ENCODE results near the gene KLF16.

Gene KLF16

GRCh38 chr19:1866693-1867348 lies 3.4 kb upstream of the KLF16 start:
- DNase-seq = no peak

GRCh38 chr19:1865172-1866010 lies 2.0 kb upstream of the KLF16 start:
- no peak for DNase-seq

- DNase-seq = peak; percentile 74
These were observed 1.2 kb upstream of the KLF16 start for GRCh38 chr19:1864480-1865171.

GRCh38 chr19:1863638-1864479 lies 480 bp upstream of the KLF16 start:
- peak; percentile 94 for DNase-seq

GRCh38 chr19:1862424-1863327 lies 703 bp downstream of the KLF16 start:
- DNase-seq = peak; percentile 63

- no peak for DNase-seq
These were observed 1.3 kb downstream of the KLF16 start for GRCh38 chr19:1862068-1862423.

GRCh38 chr19:1861599-1862031 lies 1.8 kb downstream of the KLF16 start:
- no peak for DNase-seq

GRCh38 chr19:1860821-1861598 lies 2.4 kb downstream of the KLF16 start:
- no peak for DNase-seq

- peak; percentile 71 for DNase-seq
These were observed 3.2 kb downstream of the KLF16 start for GRCh38 chr19:1860042-1860775.

GRCh38 chr19:1859331-1859781 lies 4.0 kb downstream of the KLF16 start:
- no peak for DNase-seq

- no peak for DNase-seq
These were observed 4.8 kb downstream of the KLF16 start for GRCh38 chr19:1858412-1859081.

GRCh38 chr19:1857648-1858326 lies 5.6 kb downstream of the KLF16 start:
- DNase-seq = no peak

GRCh38 chr19:1856698-1857603 lies 6.4 kb downstream of the KLF16 start:
- peak; percentile 45 for DNase-seq

- DNase-seq = no peak
These were observed 7.1 kb downstream of the KLF16 start for GRCh38 chr19:1856345-1856697.

- DNase-seq = peak; percentile 39
These were observed 7.5 kb downstream of the KLF16 start for GRCh38 chr19:1855828-1856255.

- DNase-seq = peak; percentile 92
These were observed 8.1 kb downstream of the KLF16 start for GRCh38 chr19:1855040-1855827.

GRCh38 chr19:1854542-1855039 lies 8.8 kb downstream of the KLF16 start:
- no peak for DNase-seq
